H9 (cell line): ENCODE measurements around the gene CTNNA3. TPM values are rescaled to one million over a fixed set of nuclear protein-coding genes. Genes with fewer than 3 reads are reported as not detected.

Source experiments
- DNase-seq: peaks from one replicate; pipeline ENCODE4 v3.0.0-alpha.2; 2017
- H2AFZ ChIP-seq: one replicate; pipeline ENCODE4 v1.6.1; 2013; ENCODE audit warnings: mild to moderate bottlenecking, low read length, control low read depth, moderate library complexity
- H2AK5ac ChIP-seq: 2 replicates; pipeline ENCODE4 v1.6.1; 2013; ENCODE audit warnings: low read length, control low read depth, mixed read lengths; ENCODE audit not compliant: insufficient read length
- H2BK120ac ChIP-seq: one replicate; pipeline ENCODE4 v1.6.1; 2013; ENCODE audit warnings: low read depth, mild to moderate bottlenecking, low read length, control low read depth, inconsistent platforms; ENCODE audit not compliant: poor library complexity, severe bottlenecking
- H2BK12ac ChIP-seq: 2 replicates; pipeline ENCODE4 v1.6.1; 2013; ENCODE audit warnings: low read length, control low read depth, mixed read lengths, low read depth; ENCODE audit not compliant: insufficient read length
- H2BK15ac ChIP-seq: 2 replicates; pipeline ENCODE4 v1.6.1; 2013; ENCODE audit warnings: low read depth, low read length, control low read depth
- H2BK20ac ChIP-seq: one replicate; pipeline ENCODE4 v1.6.1; 2013; ENCODE audit warnings: low read depth, mild to moderate bottlenecking, low read length, control low read depth, inconsistent platforms; ENCODE audit not compliant: poor library complexity, severe bottlenecking
- H2BK5ac ChIP-seq: 2 replicates; pipeline ENCODE4 v1.6.1; 2013; ENCODE audit warnings: low read length, control low read depth, mixed read lengths; ENCODE audit not compliant: insufficient read length
- H3K14ac ChIP-seq: 2 replicates; pipeline ENCODE4 v1.6.1; 2013; ENCODE audit warnings: low read length, control low read depth; ENCODE audit not compliant: insufficient read depth
- H3K18ac ChIP-seq: 2 replicates; pipeline ENCODE4 v1.6.1; 2013; ENCODE audit warnings: low read depth, mild to moderate bottlenecking, mixed read lengths, low read length, control low read depth; ENCODE audit not compliant: insufficient read length
- H3K23ac ChIP-seq: 2 replicates; pipeline ENCODE4 v1.6.1; 2013; ENCODE audit warnings: low read length, control low read depth, mixed read lengths, low read depth; ENCODE audit not compliant: insufficient read length
- H3K23me2 ChIP-seq: 2 replicates; pipeline ENCODE4 v1.6.1; 2013; ENCODE audit warnings: low read depth, mild to moderate bottlenecking, mixed read lengths, low read length, control low read depth; ENCODE audit not compliant: insufficient read length, poor library complexity, severe bottlenecking
- H3K27ac ChIP-seq: 2 replicates; pipeline ENCODE4 v1.5.1; 2013; ENCODE audit warnings: low read length, control low read depth, mixed read lengths, low read depth; ENCODE audit not compliant: insufficient read length
- H3K27me3 ChIP-seq: 2 replicates; pipeline ENCODE4 v1.6.1; 2013; ENCODE audit warnings: low read length, control low read depth, inconsistent platforms; ENCODE audit not compliant: insufficient read depth
- H3K4ac ChIP-seq: 2 replicates; pipeline ENCODE4 v1.6.1; 2013; ENCODE audit warnings: low read depth, mild to moderate bottlenecking, control low read depth, inconsistent platforms, low read length, moderate library complexity
- H3K4me1 ChIP-seq: 2 replicates; pipeline ENCODE4 v1.6.1; 2013; ENCODE audit warnings: low read length, control low read depth, inconsistent platforms; ENCODE audit not compliant: insufficient read depth
- H3K4me2 ChIP-seq: 2 replicates; pipeline ENCODE4 v1.6.1; 2013; ENCODE audit warnings: low read length, control low read depth, mixed read lengths; ENCODE audit not compliant: insufficient read length, insufficient read depth
- H3K56ac ChIP-seq: 2 replicates; pipeline ENCODE4 v1.6.1; 2013; ENCODE audit warnings: low read depth, mild to moderate bottlenecking, mixed read lengths, low read length, control low read depth; ENCODE audit not compliant: insufficient read length
- H3K79me1 ChIP-seq: 2 replicates; pipeline ENCODE4 v1.6.1; 2013; ENCODE audit warnings: low read depth, mild to moderate bottlenecking, moderate library complexity, low read length, control low read depth, inconsistent platforms; ENCODE audit not compliant: insufficient read depth, poor library complexity, severe bottlenecking
- H3K79me2 ChIP-seq: 2 replicates; pipeline ENCODE4 v1.6.1; 2013; ENCODE audit warnings: low read length, control low read depth, inconsistent platforms; ENCODE audit not compliant: insufficient read depth
- H3K9ac ChIP-seq: 2 replicates; pipeline ENCODE4 v1.6.1; 2013; ENCODE audit warnings: low read length, control low read depth, mixed read lengths; ENCODE audit not compliant: insufficient read length; ENCODE audit errors: extremely low read depth
- H3K9me3 ChIP-seq: one replicate; pipeline ENCODE4 v1.6.1; 2013; ENCODE audit warnings: low read depth, low read length, inconsistent platforms; ENCODE audit not compliant: control insufficient read depth
- H3T11ph ChIP-seq: one replicate; pipeline ENCODE4 v1.6.1; 2013; ENCODE audit warnings: mild to moderate bottlenecking, low read length, control low read depth, inconsistent platforms
- H4K20me1 ChIP-seq: one replicate; pipeline ENCODE4 v1.6.1; 2013; ENCODE audit not compliant: control insufficient read depth, insufficient read length, insufficient read depth
- H4K5ac ChIP-seq: 2 replicates; pipeline ENCODE4 v1.6.1; 2013; ENCODE audit warnings: low read depth, mild to moderate bottlenecking, mixed read lengths, low read length, control low read depth; ENCODE audit not compliant: insufficient read length
- H4K8ac ChIP-seq: replicated peaks from 2 replicates; pipeline ENCODE4 v1.6.1; 2013; ENCODE audit warnings: low read length, control low read depth, mixed read lengths, low read depth; ENCODE audit not compliant: insufficient read length
- H4K91ac ChIP-seq: 2 replicates; pipeline ENCODE4 v1.6.1; 2013; ENCODE audit warnings: low read depth, mild to moderate bottlenecking, moderate library complexity, mixed read lengths, low read length, control low read depth; ENCODE audit not compliant: insufficient read length
- H3K27ac Mint-ChIP-seq, 3 experiments: 2 replicates in 2 of 3; 3 replicates in 1 of 3; pipeline ENCODE4 v1.8.0; 2020 to 2021; ENCODE audit warnings: mixed read lengths in 3 of 3, mild to moderate bottlenecking in 1 of 3, moderate library complexity in 1 of 3
- H3K27me3 Mint-ChIP-seq: 2 replicates; pipeline ENCODE4 v1.8.0; 2021; ENCODE audit warnings: low read depth, mild to moderate bottlenecking, moderate library complexity, mixed read lengths
- H3K36me3 Mint-ChIP-seq, 3 experiments: 2 replicates in 2 of 3; 3 replicates in 1 of 3; pipeline ENCODE4 v1.8.0; 2020 to 2021; ENCODE audit warnings: low read depth in 3 of 3, mixed read lengths in 3 of 3; ENCODE audit not compliant: insufficient read depth in 1 of 3
- H3K4me1 Mint-ChIP-seq, 2 experiments: 2 replicates each; pipeline ENCODE4 v1.8.0; 2020; ENCODE audit warnings: mixed read lengths in 2 of 2
- H3K4me3 Mint-ChIP-seq, 2 experiments: 2 replicates in 1 of 2; 3 replicates in 1 of 2; pipeline ENCODE4 v1.8.0; 2020 to 2021; ENCODE audit warnings: mild to moderate bottlenecking in 2 of 2, mixed read lengths in 2 of 2, moderate library complexity in 1 of 2
- H3K9me3 Mint-ChIP-seq, 2 experiments: 2 replicates in 1 of 2; 3 replicates in 1 of 2; pipeline ENCODE4 v1.8.0; 2020; ENCODE audit warnings: mild to moderate bottlenecking in 2 of 2, mixed read lengths in 2 of 2, moderate library complexity in 1 of 2
- WGBS: extraction: QIAGEN DNeasy Blood & Tissue Kit; methylation state at CpG from one replicate; pipeline ENCODE4 v1.1.7; 2013; ENCODE audit warnings: missing lambda C conversion rate, low lambda C conversion rate, mixed read lengths; ENCODE audit not compliant: insufficient read length; ENCODE audit errors: extremely low coverage; 5-methylcytosine and 5-hydroxymethylcytosine counted together
- total RNA-seq: library from RNA; stranded (reverse); gene quantifications from 2 replicates; pipeline ENCODE4 v1.2.1, GENCODE V29; 2021
- TF ChIP-seq, protein P1 (sequence below): fragments of 200-600 bp; sonication (generic); conservative IDR thresholded peaks from 3 replicates; pipeline ENCODE4 v1.8.0; 2021; ENCODE audit warnings: antibody characterized with exemption, mild to moderate bottlenecking

CTNNA3 gene
- total RNA-seq, 1 experiment from 2014 or later, result 3.3 TPM

DNA sequence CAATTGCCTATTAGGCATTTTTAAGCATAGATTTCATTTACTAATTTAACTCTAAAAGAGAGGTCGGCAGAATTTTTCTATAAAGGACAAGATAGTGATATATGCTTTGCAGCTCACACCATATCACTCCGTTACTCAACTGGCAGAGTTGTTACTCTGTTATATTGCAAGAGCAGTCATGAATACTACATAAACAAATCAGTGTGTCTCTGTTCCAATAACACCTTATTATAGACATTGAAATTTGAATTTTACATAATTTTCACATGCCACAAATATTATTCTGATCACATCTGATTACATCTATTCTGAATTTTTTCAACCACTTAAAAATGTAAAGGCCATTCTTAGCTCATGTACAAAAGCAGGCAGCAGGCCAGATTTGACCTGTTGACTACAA lies 1624.1 kb downstream of the CTNNA3 start:
- no peaks in the 10 kb centered on the region for H3K9me3 Mint-ChIP-seq
- no peak overlapping the region for H3K27ac Mint-ChIP-seq
- Histone ChIP-seq H2AK5ac (no peak overlapping the region), H3K27ac (no peak overlapping the region), H2BK12ac (no peak overlapping the region), H3K18ac (no peak overlapping the region), H3K23me2 (no peaks in the 10 kb centered on the region), H3K9me3 (no peaks in the 10 kb centered on the region), H3K9ac (no peak overlapping the region), H3K4me2 (no peak overlapping the region), H3K79me1 (no peaks in the 10 kb centered on the region), H2BK15ac (no peak overlapping the region), H3K4ac (no peak overlapping the region), H3T11ph (no peak overlapping the region), H2BK20ac (no peak overlapping the region), H4K8ac (no peak overlapping the region), H3K4me1 (no peaks in the 10 kb centered on the region), H3K79me2 (no peaks in the 10 kb centered on the region), H2BK120ac (no peak overlapping the region), H4K20me1 (no peaks in the 10 kb centered on the region), H4K5ac (no peak overlapping the region), H3K27me3 (no peaks in the 10 kb centered on the region), H2BK5ac (no peak overlapping the region), H2AFZ (no peak overlapping the region), H3K23ac (no peak overlapping the region), H3K14ac (no peak overlapping the region), H4K91ac (no peak overlapping the region), H3K56ac (no peak overlapping the region)
- no peaks in the 10 kb centered on the region for H3K36me3 Mint-ChIP-seq
- H3K4me1 Mint-ChIP-seq, result no peaks in the 10 kb centered on the region
- H3K4me3 Mint-ChIP-seq, result no peak overlapping the region
- TF ChIP-seq, protein P1, sequence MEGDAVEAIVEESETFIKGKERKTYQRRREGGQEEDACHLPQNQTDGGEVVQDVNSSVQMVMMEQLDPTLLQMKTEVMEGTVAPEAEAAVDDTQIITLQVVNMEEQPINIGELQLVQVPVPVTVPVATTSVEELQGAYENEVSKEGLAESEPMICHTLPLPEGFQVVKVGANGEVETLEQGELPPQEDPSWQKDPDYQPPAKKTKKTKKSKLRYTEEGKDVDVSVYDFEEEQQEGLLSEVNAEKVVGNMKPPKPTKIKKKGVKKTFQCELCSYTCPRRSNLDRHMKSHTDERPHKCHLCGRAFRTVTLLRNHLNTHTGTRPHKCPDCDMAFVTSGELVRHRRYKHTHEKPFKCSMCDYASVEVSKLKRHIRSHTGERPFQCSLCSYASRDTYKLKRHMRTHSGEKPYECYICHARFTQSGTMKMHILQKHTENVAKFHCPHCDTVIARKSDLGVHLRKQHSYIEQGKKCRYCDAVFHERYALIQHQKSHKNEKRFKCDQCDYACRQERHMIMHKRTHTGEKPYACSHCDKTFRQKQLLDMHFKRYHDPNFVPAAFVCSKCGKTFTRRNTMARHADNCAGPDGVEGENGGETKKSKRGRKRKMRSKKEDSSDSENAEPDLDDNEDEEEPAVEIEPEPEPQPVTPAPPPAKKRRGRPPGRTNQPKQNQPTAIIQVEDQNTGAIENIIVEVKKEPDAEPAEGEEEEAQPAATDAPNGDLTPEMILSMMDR, result no peak
- H3K27me3 Mint-ChIP-seq, result no peaks in the 10 kb centered on the region
- no CpG with 5 or more reads among the region's 2 CpGs for WGBS
- no peak for DNase-seq
